ENCODE results near the gene IFNLR1. TPM values are rescaled to one million over a fixed set of nuclear protein-coding genes. Genes with fewer than 3 reads are reported as not detected.

Gene IFNLR1
- total RNA-seq, 1 donor from 2014 or later: 0.47 TPM

DNA sequence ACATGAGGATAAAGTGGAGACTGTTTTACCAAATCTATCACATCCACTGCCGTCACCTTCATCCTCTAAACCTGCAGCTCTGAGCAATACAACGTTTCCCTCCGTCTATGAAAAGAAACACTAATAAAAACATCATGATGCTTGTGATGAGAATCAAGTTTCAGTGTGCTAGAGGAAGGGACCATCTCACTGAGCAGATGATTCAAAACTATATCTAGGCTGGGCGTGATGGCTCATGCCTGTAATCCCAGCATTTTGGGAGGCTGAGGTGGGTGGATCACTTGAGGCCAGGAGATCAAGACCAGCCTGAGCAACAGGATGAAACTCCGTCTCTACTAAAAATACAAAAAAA, 60.4 kb downstream of the IFNLR1 start:
- Mint-ChIP-seq H3K36me3 (ENCODE audit: unreplicated experiment) (no peaks in the 10 kb centered on the region), H3K4me1 (ENCODE audit: low read depth, unreplicated experiment) (no peaks in the 10 kb centered on the region), H3K27ac (ENCODE audit: unreplicated experiment) (no peak overlapping the region), H3K9me3 (ENCODE audit: unreplicated experiment) (peaks cover 1% of the 10 kb centered on the region), H3K4me3 (ENCODE audit: unreplicated experiment) (no peak overlapping the region), H3K27me3 (ENCODE audit: unreplicated experiment) (peaks cover 3% of the 10 kb centered on the region)
- TF ChIP-seq, protein P1, sequence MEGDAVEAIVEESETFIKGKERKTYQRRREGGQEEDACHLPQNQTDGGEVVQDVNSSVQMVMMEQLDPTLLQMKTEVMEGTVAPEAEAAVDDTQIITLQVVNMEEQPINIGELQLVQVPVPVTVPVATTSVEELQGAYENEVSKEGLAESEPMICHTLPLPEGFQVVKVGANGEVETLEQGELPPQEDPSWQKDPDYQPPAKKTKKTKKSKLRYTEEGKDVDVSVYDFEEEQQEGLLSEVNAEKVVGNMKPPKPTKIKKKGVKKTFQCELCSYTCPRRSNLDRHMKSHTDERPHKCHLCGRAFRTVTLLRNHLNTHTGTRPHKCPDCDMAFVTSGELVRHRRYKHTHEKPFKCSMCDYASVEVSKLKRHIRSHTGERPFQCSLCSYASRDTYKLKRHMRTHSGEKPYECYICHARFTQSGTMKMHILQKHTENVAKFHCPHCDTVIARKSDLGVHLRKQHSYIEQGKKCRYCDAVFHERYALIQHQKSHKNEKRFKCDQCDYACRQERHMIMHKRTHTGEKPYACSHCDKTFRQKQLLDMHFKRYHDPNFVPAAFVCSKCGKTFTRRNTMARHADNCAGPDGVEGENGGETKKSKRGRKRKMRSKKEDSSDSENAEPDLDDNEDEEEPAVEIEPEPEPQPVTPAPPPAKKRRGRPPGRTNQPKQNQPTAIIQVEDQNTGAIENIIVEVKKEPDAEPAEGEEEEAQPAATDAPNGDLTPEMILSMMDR (IDR thresholded peaks at IDR 0.05; ENCODE audit: partially characterized antibody, unreplicated experiment): no peak
- no peak for DNase-seq

DNA sequence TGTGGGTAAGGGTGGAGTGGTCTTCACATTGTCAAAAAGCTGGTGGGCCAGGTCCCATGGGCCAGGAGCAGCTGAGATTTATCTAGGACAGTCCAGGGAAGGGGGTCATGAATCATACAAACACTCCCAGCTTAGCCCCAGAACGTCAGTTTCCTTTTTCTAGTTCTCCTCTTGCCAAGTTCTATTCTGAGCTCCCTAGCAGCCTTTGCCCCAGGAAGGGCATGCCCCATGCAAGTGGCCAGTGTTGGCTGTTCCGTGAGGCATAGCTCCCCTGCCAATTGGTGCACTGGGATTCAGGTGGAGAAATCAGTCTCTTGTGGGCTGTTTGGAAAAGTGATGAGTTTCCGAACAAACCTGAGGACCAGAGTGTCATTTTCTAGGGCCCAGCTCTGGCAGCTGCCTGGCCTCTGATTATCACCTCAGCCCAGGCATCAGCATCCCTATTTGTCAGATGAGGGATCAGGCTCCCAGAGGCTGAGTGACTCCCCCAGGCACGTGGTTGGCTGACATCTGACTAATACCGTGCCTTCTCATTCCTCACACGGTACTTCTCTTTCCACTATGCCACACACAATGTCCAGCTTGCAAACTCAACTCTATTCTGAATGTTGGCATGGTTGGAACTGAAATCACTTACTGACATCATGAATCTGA, 60.9 kb downstream of the IFNLR1 start:
- Mint-ChIP-seq H3K27me3 (ENCODE audit: unreplicated experiment) (peaks cover 3% of the 10 kb centered on the region), H3K36me3 (ENCODE audit: unreplicated experiment) (no peaks in the 10 kb centered on the region), H3K4me1 (ENCODE audit: low read depth, unreplicated experiment) (no peaks in the 10 kb centered on the region), H3K27ac (ENCODE audit: unreplicated experiment) (no peak overlapping the region), H3K9me3 (ENCODE audit: unreplicated experiment) (peaks cover 1% of the 10 kb centered on the region), H3K4me3 (ENCODE audit: unreplicated experiment) (no peak overlapping the region)
- DNase-seq: no peak
- TF ChIP-seq, protein P1 (IDR thresholded peaks at IDR 0.05; ENCODE audit: partially characterized antibody, unreplicated experiment): no peak

DNA sequence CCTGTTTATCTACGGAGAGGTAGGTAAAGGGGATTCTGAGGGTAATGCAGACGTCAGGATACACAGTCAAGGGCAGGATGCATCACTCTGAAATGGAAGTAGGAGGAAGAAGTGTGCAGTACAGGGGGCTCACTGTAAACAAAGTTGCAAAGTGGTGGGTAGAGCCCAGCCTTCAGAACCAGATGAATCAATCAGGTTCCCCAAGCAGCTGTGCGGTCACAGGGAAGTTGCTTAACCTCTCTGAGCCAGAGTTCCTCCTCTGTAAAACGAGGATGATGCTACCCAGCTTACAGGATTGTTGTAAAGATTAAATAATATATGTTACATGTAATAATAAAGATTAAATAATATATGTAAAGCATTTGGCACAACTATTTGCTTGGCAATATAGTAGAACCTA, 61.6 kb downstream of the IFNLR1 start:
- Mint-ChIP-seq H3K36me3 (ENCODE audit: unreplicated experiment) (no peaks in the 10 kb centered on the region), H3K4me1 (ENCODE audit: low read depth, unreplicated experiment) (no peaks in the 10 kb centered on the region), H3K27me3 (ENCODE audit: unreplicated experiment) (peaks cover 3% of the 10 kb centered on the region), H3K27ac (ENCODE audit: unreplicated experiment) (no peak overlapping the region), H3K4me3 (ENCODE audit: unreplicated experiment) (no peak overlapping the region), H3K9me3 (ENCODE audit: unreplicated experiment) (peaks cover 1% of the 10 kb centered on the region)
- TF ChIP-seq, protein P1 (IDR thresholded peaks at IDR 0.05; ENCODE audit: partially characterized antibody, unreplicated experiment): no peak
- DNase-seq: no peak

DNA sequence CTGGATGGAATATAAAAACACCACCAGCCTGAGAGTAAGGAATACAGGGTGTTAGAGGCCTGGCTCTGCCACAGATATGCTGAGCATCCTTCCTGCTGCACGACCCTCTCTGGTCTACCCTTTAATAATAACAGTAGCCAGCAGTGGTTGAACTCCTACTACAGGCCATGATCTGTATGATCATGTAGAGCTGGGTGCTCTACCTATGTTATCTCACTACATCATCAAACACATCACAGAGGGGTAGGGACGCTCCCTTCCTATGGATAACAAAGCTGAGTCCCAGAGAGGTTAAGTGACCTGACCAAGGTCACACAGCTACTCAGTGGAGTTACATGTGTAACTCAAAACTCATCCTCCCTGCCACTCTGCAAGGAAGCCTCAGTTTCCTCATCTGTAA, 62.1 kb downstream of the IFNLR1 start:
- H3K4me3 Mint-ChIP-seq (ENCODE audit: unreplicated experiment): no peak overlapping the region
- TF ChIP-seq, protein P1 (IDR thresholded peaks at IDR 0.05; ENCODE audit: partially characterized antibody, unreplicated experiment): no peak
- no peak overlapping the region for H3K27ac Mint-ChIP-seq (ENCODE audit: unreplicated experiment)
- DNase-seq: no peak
- no peaks in the 10 kb centered on the region for H3K36me3 Mint-ChIP-seq (ENCODE audit: unreplicated experiment)
- H3K4me1 Mint-ChIP-seq (ENCODE audit: low read depth, unreplicated experiment): no peaks in the 10 kb centered on the region
- peaks cover 3% of the 10 kb centered on the region for H3K27me3 Mint-ChIP-seq (ENCODE audit: unreplicated experiment)
- peaks cover 3% of the 10 kb centered on the region for H3K9me3 Mint-ChIP-seq (ENCODE audit: unreplicated experiment)

DNA sequence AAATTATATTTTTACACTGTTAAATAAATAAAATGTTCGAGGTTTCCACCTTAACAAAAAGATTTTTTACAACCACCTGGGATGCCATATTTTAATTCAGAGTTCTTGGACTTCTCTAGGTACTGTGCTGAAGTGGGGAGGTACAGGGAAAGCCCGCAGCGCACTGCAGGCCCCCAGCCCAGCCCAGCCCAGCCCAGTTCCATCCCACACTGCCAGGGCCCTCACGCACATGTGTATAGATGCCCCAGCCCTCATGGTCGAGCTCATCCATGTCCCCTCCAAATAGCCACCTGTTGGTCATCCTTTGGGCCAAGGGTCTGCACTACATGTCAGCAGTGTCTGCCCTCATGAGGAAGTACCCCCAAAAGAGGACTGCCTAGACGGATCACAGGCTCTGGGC, 63.5 kb downstream of the IFNLR1 start:
- DNase-seq: no peak
- Mint-ChIP-seq H3K27me3 (ENCODE audit: unreplicated experiment) (peaks cover 3% of the 10 kb centered on the region), H3K4me3 (ENCODE audit: unreplicated experiment) (no peak overlapping the region), H3K4me1 (ENCODE audit: low read depth, unreplicated experiment) (no peaks in the 10 kb centered on the region), H3K36me3 (ENCODE audit: unreplicated experiment) (no peaks in the 10 kb centered on the region), H3K27ac (ENCODE audit: unreplicated experiment) (no peak overlapping the region), H3K9me3 (ENCODE audit: unreplicated experiment) (peaks cover 1% of the 10 kb centered on the region)
- TF ChIP-seq, protein P1 (IDR thresholded peaks at IDR 0.05; ENCODE audit: partially characterized antibody, unreplicated experiment): no peak
